GM21367 (cell line): ENCODE results near the gene MAN1A2.
"Not testable (repeated sequence)": the region's sequence is repeated elsewhere in the genome, so short reads cannot be mapped to it uniquely, and the experiment has no call there.

Experiments used
- ATAC-seq: cut with Tn5 transposase; IDR thresholded peaks from one replicate; pipeline ENCODE4 v1.9.1; 2021; ENCODE audit not compliant: unreplicated experiment

The MAN1A2 gene

GRCh38 chr1:117367046-117368025, at the start of gene MAN1A2:
Gene MAN1A2 (plus strand): TSS chr1:117367449. CDS start chr1:117368184, 735 bp downstream.
- ATAC-seq, result peak; percentile 57

GRCh38 chr1:117318011-117318410, 49.2 kb upstream of the MAN1A2 start:
- ATAC-seq, result no peak

GRCh38 chr1:117318426-117318825, 48.8 kb upstream of the MAN1A2 start:
- ATAC-seq, result no peak

- ATAC-seq, result no peak
Measured at GRCh38 chr1:117320515-117320914, 46.7 kb upstream of the MAN1A2 start.

- no peak for ATAC-seq
Measured at GRCh38 chr1:117321680-117322609, 45.3 kb upstream of the MAN1A2 start.

- no peak for ATAC-seq
Measured at GRCh38 chr1:117324357-117324756, 42.9 kb upstream of the MAN1A2 start.

GRCh38 chr1:117326035-117326434, 41.2 kb upstream of the MAN1A2 start:
- not testable (repeated sequence) for ATAC-seq

- no peak for ATAC-seq
Measured at GRCh38 chr1:117327011-117327410, 40.2 kb upstream of the MAN1A2 start.

- no peak for ATAC-seq
Measured at GRCh38 chr1:117335376-117336086, 31.7 kb upstream of the MAN1A2 start.

- ATAC-seq, result no peak
Measured at GRCh38 chr1:117336088-117336817, 31.0 kb upstream of the MAN1A2 start.

- no peak for ATAC-seq
Measured at GRCh38 chr1:117339866-117340700, 27.2 kb upstream of the MAN1A2 start.

GRCh38 chr1:117341123-117341522, 26.1 kb upstream of the MAN1A2 start:
- no peak for ATAC-seq

- no peak for ATAC-seq
Measured at GRCh38 chr1:117342397-117342796, 24.9 kb upstream of the MAN1A2 start.

- no peak for ATAC-seq
Measured at GRCh38 chr1:117346206-117346928, 20.9 kb upstream of the MAN1A2 start.

- ATAC-seq, result no peak
Measured at GRCh38 chr1:117347907-117348306, 19.3 kb upstream of the MAN1A2 start.

GRCh38 chr1:117352695-117353094, 14.6 kb upstream of the MAN1A2 start:
- ATAC-seq, result not testable (repeated sequence)

- ATAC-seq, result not testable (repeated sequence)
Measured at GRCh38 chr1:117357833-117358603, 9.2 kb upstream of the MAN1A2 start.

- ATAC-seq, result not testable (repeated sequence)
Measured at GRCh38 chr1:117358604-117358887, 8.7 kb upstream of the MAN1A2 start.
